Central memory CD8-positive, alpha-beta T cell (primary cell): ENCODE data around the gene CLEC16A.

Source experiments
- ATAC-seq: fragments of 150-1000 bp; cut with Tn5 transposase; replicated peaks from 2 replicates; pipeline ENCODE4 v1.10.0; 2022; ENCODE audit warnings: mild to moderate bottlenecking, moderate FRiP score, moderate number of reproducible peaks; ENCODE audit not compliant: poor library complexity, severe bottlenecking; ENCODE audit errors: extremely low read depth
- DNase-seq, 2 donors: peaks; one replicate each; pipeline ENCODE4 v3.0.0; 2021; ENCODE audit warnings: low spot score in 2 of 2
- H3K27ac Mint-ChIP-seq: one replicate; pipeline ENCODE4 v1.8.0; 2022; ENCODE audit warnings: low read depth, mild to moderate bottlenecking, moderate library complexity, mixed read lengths
- H3K27me3 Mint-ChIP-seq: one replicate; pipeline ENCODE4 v1.8.0; 2022; ENCODE audit warnings: mixed read lengths
- H3K36me3 Mint-ChIP-seq: one replicate; pipeline ENCODE4 v1.8.0; 2022; ENCODE audit warnings: mild to moderate bottlenecking, moderate library complexity, mixed read lengths; ENCODE audit not compliant: insufficient read depth
- H3K4me1 Mint-ChIP-seq: one replicate; pipeline ENCODE4 v1.8.0; 2022; ENCODE audit warnings: mixed read lengths
- H3K4me3 Mint-ChIP-seq: one replicate; pipeline ENCODE4 v1.8.0; 2022; ENCODE audit warnings: mild to moderate bottlenecking, moderate library complexity, mixed read lengths
- H3K9me3 Mint-ChIP-seq: one replicate; pipeline ENCODE4 v1.8.0; 2022; ENCODE audit warnings: mixed read lengths

CLEC16A gene

DNA sequence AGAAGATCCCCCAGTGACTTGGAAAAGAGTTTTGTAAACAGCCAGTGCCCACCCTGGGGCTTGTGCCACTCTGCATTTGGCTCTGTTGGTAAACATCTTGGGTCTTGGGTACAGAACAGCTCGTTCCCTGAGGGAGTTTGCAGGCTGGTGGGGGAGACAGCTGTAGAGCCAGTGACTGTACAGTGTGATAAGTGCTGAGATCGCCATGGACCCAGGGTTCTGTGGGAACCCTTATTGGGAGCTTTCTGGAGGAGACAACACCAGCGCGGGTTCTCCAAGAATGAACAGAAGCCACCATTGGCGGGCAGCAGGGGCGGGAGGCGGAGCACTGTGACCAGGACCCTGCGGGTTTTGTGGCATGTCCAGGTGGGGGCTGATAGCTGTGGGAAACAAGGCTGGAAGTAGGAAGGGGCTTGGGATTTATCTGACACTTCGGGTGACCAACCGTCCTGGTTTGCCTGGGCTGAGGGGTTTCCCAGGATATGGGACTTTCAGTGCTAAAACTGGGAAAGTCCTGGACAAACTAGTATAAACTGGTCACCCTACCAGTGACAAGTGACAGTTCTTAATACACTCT, 2.9 kb downstream of the CLEC16A start:
- peaks cover 59% of the 10 kb centered on the region for H3K4me1 Mint-ChIP-seq
- no peak for DNase-seq
- no peaks in the 10 kb centered on the region for H3K9me3 Mint-ChIP-seq
- H3K27me3 Mint-ChIP-seq: no peaks in the 10 kb centered on the region
- H3K4me3 Mint-ChIP-seq: no peak overlapping the region
- H3K27ac Mint-ChIP-seq: no peak overlapping the region
- H3K36me3 Mint-ChIP-seq: peaks cover 4% of the 10 kb centered on the region
- no peak for ATAC-seq

DNA sequence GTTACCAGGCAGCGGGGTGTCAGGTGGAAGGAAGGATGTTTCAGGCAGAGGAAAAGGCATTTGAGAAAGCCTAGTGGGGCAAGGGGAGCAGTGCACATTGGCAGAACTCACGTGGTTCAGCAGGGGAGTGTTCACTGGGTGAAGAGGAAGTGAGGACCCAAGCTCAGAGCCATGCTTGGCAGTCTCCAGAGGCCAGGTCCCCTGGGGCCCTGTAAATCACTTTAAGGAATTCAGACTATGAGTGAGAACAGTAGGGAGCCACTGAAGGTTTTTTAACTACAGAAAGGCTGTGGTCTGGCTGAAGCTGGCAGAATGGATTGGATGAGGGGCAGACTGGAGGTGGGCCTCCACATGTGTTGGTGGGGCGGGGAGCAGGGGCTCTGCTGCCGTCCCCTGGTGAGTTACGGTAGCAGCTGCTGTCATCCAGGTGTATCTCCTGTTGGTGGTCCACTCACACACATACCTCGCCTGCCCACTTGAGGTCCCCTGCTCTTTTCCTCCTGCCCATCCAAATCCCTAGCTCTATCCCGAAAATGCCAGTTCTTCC, 5.1 kb downstream of the CLEC16A start:
- Mint-ChIP-seq H3K9me3 (no peaks in the 10 kb centered on the region), H3K27ac (no peak overlapping the region), H3K4me1 (peaks cover 57% of the 10 kb centered on the region), H3K36me3 (peaks cover 6% of the 10 kb centered on the region), H3K27me3 (no peaks in the 10 kb centered on the region), H3K4me3 (no peak overlapping the region)
- ATAC-seq: peak; percentile 66
- no peak for DNase-seq

DNA sequence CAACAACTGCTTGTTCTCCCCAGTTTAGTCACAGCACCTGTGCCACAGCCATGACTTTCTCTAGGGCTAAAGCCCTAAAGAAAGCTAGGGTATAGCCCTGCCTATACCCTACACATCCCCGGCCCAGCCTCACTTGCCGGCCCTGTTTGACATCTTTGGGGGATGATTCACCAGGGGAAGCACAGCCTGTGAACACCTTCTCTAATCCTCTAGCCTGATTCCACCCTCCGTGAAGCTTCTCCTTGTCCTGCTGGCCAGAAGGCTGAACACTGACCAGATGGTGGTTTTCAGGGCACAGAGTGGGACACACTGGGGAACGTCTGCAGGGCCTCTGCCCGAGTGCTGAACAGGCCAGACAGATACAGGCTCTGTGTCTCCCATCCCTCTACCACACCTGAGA, 6.0 kb downstream of the CLEC16A start:
- Mint-ChIP-seq H3K9me3 (no peaks in the 10 kb centered on the region), H3K4me3 (no peak overlapping the region), H3K27ac (no peak overlapping the region), H3K4me1 (peaks cover 58% of the 10 kb centered on the region), H3K27me3 (no peaks in the 10 kb centered on the region), H3K36me3 (peaks cover 4% of the 10 kb centered on the region)
- ATAC-seq (no peak), DNase-seq (no peak)

DNA sequence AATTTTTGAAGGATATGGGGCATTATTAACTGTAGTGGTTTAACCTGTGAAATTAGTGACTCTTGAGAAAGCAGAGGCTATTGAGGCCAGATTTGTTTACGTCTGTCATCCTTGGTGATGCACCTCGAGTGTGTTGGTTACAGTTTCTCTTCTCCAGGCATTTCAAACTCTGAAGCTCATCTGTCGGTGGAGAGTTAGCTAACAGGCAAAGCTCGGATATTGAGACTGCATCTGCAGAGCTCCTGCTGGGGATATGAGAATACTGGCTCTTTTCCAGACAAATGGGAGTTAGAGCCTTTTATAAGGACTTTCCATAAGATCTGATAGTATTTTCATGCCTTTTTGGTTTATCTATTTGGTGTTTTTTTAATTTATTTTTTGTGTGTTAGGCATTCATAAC, 6.7 kb downstream of the CLEC16A start:
- ATAC-seq (no peak), DNase-seq (no peak)
- no peaks in the 10 kb centered on the region for H3K27me3 Mint-ChIP-seq
- peaks cover 4% of the 10 kb centered on the region for H3K36me3 Mint-ChIP-seq
- no peaks in the 10 kb centered on the region for H3K9me3 Mint-ChIP-seq
- H3K4me1 Mint-ChIP-seq: peaks cover 56% of the 10 kb centered on the region
- H3K4me3 Mint-ChIP-seq: no peak overlapping the region
- no peak overlapping the region for H3K27ac Mint-ChIP-seq

- Mint-ChIP-seq H3K9me3 (no peaks in the 10 kb centered on the region), H3K27me3 (no peaks in the 10 kb centered on the region), H3K4me1 (peaks cover 44% of the 10 kb centered on the region), H3K36me3 (peaks cover 14% of the 10 kb centered on the region), H3K4me3 (no peak overlapping the region), H3K27ac (no peak overlapping the region)
- DNase-seq: no peak
- ATAC-seq: no peak
Measured at GRCh38 chr16:10954903-10955302, 10.5 kb downstream of the CLEC16A start.

- Mint-ChIP-seq H3K36me3 (peaks cover 26% of the 10 kb centered on the region), H3K27ac (peak overlapping the region; percentile 14), H3K4me3 (no peak overlapping the region), H3K27me3 (no peaks in the 10 kb centered on the region), H3K9me3 (no peaks in the 10 kb centered on the region), H3K4me1 (peaks cover 35% of the 10 kb centered on the region)
- DNase-seq (no peak), ATAC-seq (no peak)
Measured at GRCh38 chr16:10957771-10958482, 13.6 kb downstream of the CLEC16A start.

GRCh38 chr16:10959161-10959560, 14.8 kb downstream of the CLEC16A start:
- ATAC-seq (no peak), DNase-seq (no peak)
- peaks cover 30% of the 10 kb centered on the region for H3K36me3 Mint-ChIP-seq
- no peak overlapping the region for H3K4me3 Mint-ChIP-seq
- H3K27ac Mint-ChIP-seq: no peak overlapping the region
- no peaks in the 10 kb centered on the region for H3K27me3 Mint-ChIP-seq
- H3K4me1 Mint-ChIP-seq: peaks cover 32% of the 10 kb centered on the region
- no peaks in the 10 kb centered on the region for H3K9me3 Mint-ChIP-seq

DNA sequence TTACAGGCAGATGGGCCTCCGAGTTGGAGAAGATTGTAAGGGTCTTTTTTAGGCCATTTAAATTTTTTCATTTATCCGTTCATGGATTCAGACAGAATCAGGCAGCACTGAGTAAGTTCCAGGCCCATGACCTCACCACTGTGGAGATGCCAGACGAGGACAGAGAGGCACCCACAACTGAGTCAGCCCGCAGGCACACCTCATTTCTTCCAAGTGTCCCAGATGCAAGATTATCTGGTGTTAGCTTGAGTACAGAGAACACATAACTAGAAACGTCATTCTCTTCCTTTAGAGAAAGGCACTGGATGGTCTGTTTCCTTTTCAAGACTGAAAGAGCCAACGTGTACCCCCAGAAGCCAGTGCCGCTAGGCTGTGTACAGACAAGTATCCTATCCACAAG, 16.9 kb downstream of the CLEC16A start:
- ATAC-seq (no peak), DNase-seq (no peak)
- Mint-ChIP-seq H3K9me3 (no peaks in the 10 kb centered on the region), H3K4me3 (no peak overlapping the region), H3K36me3 (peaks cover 32% of the 10 kb centered on the region), H3K4me1 (peaks cover 36% of the 10 kb centered on the region), H3K27ac (no peak overlapping the region), H3K27me3 (no peaks in the 10 kb centered on the region)

DNA sequence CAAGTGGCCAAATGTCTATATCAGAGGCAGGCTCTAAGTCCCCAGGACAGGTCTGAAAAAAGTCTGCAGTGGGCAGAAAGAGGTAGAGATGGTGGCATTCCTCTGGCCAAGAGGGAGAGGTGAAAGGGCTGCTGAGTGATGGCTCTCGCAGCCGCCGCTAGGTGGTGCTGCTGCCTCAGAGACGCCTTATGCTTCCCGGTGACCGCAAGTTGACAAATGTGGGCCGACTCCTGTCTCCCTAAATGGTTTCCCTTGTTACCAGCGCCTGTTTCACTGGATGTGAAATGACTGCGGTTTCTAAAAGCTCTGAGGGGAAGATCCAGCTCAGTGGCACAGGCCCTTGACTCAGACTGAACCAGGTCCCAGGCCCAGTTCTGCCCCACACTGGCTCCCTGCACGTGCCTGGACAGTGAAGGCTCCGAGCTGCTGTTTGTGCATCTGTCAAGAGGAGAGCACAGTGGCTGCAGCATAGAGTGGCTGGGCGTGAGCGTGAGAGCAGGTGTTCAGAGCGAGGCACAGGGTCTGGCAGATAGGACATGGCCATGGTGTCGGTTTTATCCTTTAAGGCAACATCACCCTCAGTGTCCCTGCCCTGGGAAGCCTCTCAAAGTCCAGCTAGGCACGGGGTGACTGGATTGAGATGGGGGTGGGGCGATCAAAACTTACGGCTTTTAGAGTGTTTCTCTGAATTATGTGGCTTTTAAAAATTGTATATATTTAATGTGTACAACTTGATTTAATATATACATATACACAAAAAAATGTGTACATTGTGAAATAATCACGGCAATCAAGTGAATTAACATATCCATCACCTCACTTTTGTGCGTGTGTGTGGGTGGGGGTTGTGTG, 19.9 kb downstream of the CLEC16A start:
- H3K4me3 Mint-ChIP-seq: peak overlapping the region; percentile 25
- peaks cover 25% of the 10 kb centered on the region for H3K36me3 Mint-ChIP-seq
- ATAC-seq (peak; percentile 55), DNase-seq (peak; percentile 65 to 73)
- no peaks in the 10 kb centered on the region for H3K27me3 Mint-ChIP-seq
- peak overlapping the region; percentile 16 for H3K27ac Mint-ChIP-seq
- H3K4me1 Mint-ChIP-seq: peaks cover 23% of the 10 kb centered on the region
- H3K9me3 Mint-ChIP-seq: no peaks in the 10 kb centered on the region

DNA sequence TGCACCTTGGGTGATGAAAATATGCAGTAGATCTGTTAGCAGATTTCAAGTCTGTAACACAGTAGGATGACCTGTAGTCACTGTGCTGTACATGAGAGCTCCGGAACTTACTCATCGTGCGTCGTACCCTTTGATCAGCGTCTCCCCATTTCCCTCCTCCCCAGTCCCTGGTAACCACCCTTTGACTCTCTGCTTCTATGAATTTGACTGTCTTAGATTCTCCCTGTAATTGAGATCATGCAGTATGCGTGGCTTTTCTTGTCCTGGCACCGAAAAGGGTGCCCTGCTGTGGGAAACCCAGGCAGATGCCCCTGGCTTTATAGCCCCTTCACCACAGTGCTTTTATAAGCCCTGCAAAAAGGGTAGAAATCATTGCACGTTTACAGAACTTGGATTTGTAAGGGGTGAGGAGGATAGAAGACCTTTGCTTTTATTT, 20.5 kb downstream of the CLEC16A start:
- peaks cover 23% of the 10 kb centered on the region for H3K4me1 Mint-ChIP-seq
- peak overlapping the region; percentile 21 for H3K4me3 Mint-ChIP-seq
- ATAC-seq: peak; percentile 95

GRCh38 chr16:10965440-10966061, 21.2 kb downstream of the CLEC16A start:
- Mint-ChIP-seq H3K27me3 (no peaks in the 10 kb centered on the region), H3K9me3 (no peaks in the 10 kb centered on the region), H3K27ac (peak overlapping the region; percentile 47), H3K4me3 (no peak overlapping the region), H3K4me1 (peaks cover 23% of the 10 kb centered on the region), H3K36me3 (peaks cover 21% of the 10 kb centered on the region)
- ATAC-seq (peak; percentile 5), DNase-seq (no peak)

More for the DNA sequence above, 20.5 kb downstream of the CLEC16A start:
- DNase-seq: peak in 1 of 2 donors; percentile 29
- H3K27ac Mint-ChIP-seq: no peak overlapping the region
- no peaks in the 10 kb centered on the region for H3K9me3 Mint-ChIP-seq
- H3K36me3 Mint-ChIP-seq: peaks cover 25% of the 10 kb centered on the region
- no peaks in the 10 kb centered on the region for H3K27me3 Mint-ChIP-seq

- no peak overlapping the region for H3K4me3 Mint-ChIP-seq
- peaks cover 22% of the 10 kb centered on the region for H3K36me3 Mint-ChIP-seq
- peak overlapping the region; percentile 47 for H3K27ac Mint-ChIP-seq
- ATAC-seq: no peak
- H3K4me1 Mint-ChIP-seq: peaks cover 23% of the 10 kb centered on the region
- no peak for DNase-seq
- H3K9me3 Mint-ChIP-seq: no peaks in the 10 kb centered on the region
- H3K27me3 Mint-ChIP-seq: no peaks in the 10 kb centered on the region
Measured at GRCh38 chr16:10966129-10966528, 21.8 kb downstream of the CLEC16A start.
